Parathyroid adenoma (tissue), 2 donors: ENCODE data around the gene P2RX4.
"Not testable (repeated sequence)": the region's sequence is repeated elsewhere in the genome, so short reads cannot be mapped to it uniquely, and the experiment has no call there.

ENCODE experiments used
- H2AFZ ChIP-seq: fragments of 300-600 bp; sonication (generic); one replicate; pipeline ENCODE4 v1.7.0; 2017; ENCODE audit warnings: antibody characterized with exemption, mild to moderate bottlenecking
- H3K27ac ChIP-seq: fragments of 300-600 bp; sonication (generic); one replicate; pipeline ENCODE4 v1.7.0; 2017
- H3K27me3 ChIP-seq: fragments of 300-600 bp; sonication (generic); one replicate; pipeline ENCODE4 v1.7.0; 2017; ENCODE audit warnings: low read length; ENCODE audit not compliant: control insufficient read depth, insufficient read depth
- H3K36me3 ChIP-seq: fragments of 300-600 bp; sonication (generic); one replicate; pipeline ENCODE4 v1.7.0; 2017; ENCODE audit warnings: low read length; ENCODE audit not compliant: control insufficient read depth, insufficient read depth
- H3K4me1 ChIP-seq: fragments of 300-600 bp; sonication (generic); one replicate; pipeline ENCODE4 v1.7.0; 2017; ENCODE audit warnings: control low read depth
- H3K4me2 ChIP-seq: fragments of 300-600 bp; sonication (generic); one replicate; pipeline ENCODE4 v1.7.0; 2017; ENCODE audit warnings: low read length
- H3K4me3 ChIP-seq: fragments of 300-600 bp; sonication (generic); one replicate; pipeline ENCODE4 v1.7.0; 2017; ENCODE audit warnings: low read depth, low read length
- H3K79me2 ChIP-seq: fragments of 300-600 bp; sonication (generic); one replicate; pipeline ENCODE4 v1.7.0; 2017; ENCODE audit warnings: control low read depth
- H3K9ac ChIP-seq: fragments of 300-600 bp; sonication (generic); one replicate; pipeline ENCODE4 v1.7.0; 2017; ENCODE audit warnings: mild to moderate bottlenecking
- H3K9me3 ChIP-seq: fragments of 300-600 bp; sonication (generic); one replicate; pipeline ENCODE4 v1.7.0; 2017; ENCODE audit warnings: low read length; ENCODE audit not compliant: control insufficient read depth
- CTCF ChIP-seq: fragments of 300-600 bp; sonication (generic); IDR thresholded peaks from one replicate; pipeline ENCODE4 v1.7.0; 2017; ENCODE audit warnings: antibody characterized with exemption, mild to moderate bottlenecking
- donor health status: primary hyperparathyroidism.

Gene P2RX4

GRCh38 chr12:121209624-121210572 lies at the start of gene P2RX4:
TSS of gene P2RX4 (plus strand) at chr12:121210129. CDS start at chr12:121210165, 36 bp downstream.
- Histone ChIP-seq H3K79me2 (no peaks in the 10 kb centered on the region), H2AFZ (peak within 1 kb of the TSS; percentile 98), H3K4me3 (peak within 1 kb of the TSS; percentile 72), H3K4me2 (peak within 1 kb of the TSS; percentile 79), H3K27me3 (no peaks in the 10 kb centered on the region), H3K9me3 (no peaks in the 10 kb centered on the region), H3K9ac (peak within 1 kb of the TSS; percentile 64), H3K4me1 (peaks cover 4% of the 10 kb centered on the region), H3K27ac (peak within 1 kb of the TSS; percentile 82), H3K36me3 (no peaks in the 10 kb centered on the region)
- peak; percentile 30 for TF ChIP-seq CTCF

GRCh38 chr12:121162384-121162783 lies 47.5 kb upstream of the P2RX4 start:
- Histone ChIP-seq H3K79me2 (no peaks in the 10 kb centered on the region), H3K27me3 (no peaks in the 10 kb centered on the region), H3K27ac (no peak overlapping the region), H3K9ac (no peak overlapping the region), H3K36me3 (no peaks in the 10 kb centered on the region), H3K4me2 (no peak overlapping the region), H3K4me1 (no peaks in the 10 kb centered on the region), H3K4me3 (no peak overlapping the region), H3K9me3 (no peaks in the 10 kb centered on the region), H2AFZ (no peak overlapping the region)
- TF ChIP-seq CTCF: no peak

- Histone ChIP-seq H3K36me3 (no peaks in the 10 kb centered on the region), H3K27me3 (no peaks in the 10 kb centered on the region)
Measured at GRCh38 chr12:121162985-121163384, 46.9 kb upstream of the P2RX4 start.

GRCh38 chr12:121164839-121165238 lies 45.1 kb upstream of the P2RX4 start:
- H3K27me3 ChIP-seq, H3K27ac ChIP-seq, H2AFZ ChIP-seq, H3K4me2 ChIP-seq, H3K9ac ChIP-seq, H3K4me1 ChIP-seq, H3K4me3 ChIP-seq, H3K79me2 ChIP-seq, H3K9me3 ChIP-seq, H3K36me3 ChIP-seq: not testable (repeated sequence)

More at GRCh38 chr12:121162985-121163384, 46.9 kb upstream of the P2RX4 start:
- Histone ChIP-seq H3K4me3 (no peak overlapping the region), H2AFZ (no peak overlapping the region), H3K9ac (no peak overlapping the region), H3K79me2 (no peaks in the 10 kb centered on the region), H3K4me2 (no peak overlapping the region), H3K9me3 (no peaks in the 10 kb centered on the region), H3K27ac (no peak overlapping the region), H3K4me1 (no peaks in the 10 kb centered on the region)
- TF ChIP-seq CTCF: no peak

GRCh38 chr12:121165316-121165715 lies 44.6 kb upstream of the P2RX4 start:
- H3K27ac ChIP-seq: no peak overlapping the region
- H3K4me3 ChIP-seq: no peak overlapping the region
- no peaks in the 10 kb centered on the region for H3K27me3 ChIP-seq
- H3K9me3 ChIP-seq: no peaks in the 10 kb centered on the region
- H3K4me1 ChIP-seq: no peaks in the 10 kb centered on the region
- H3K4me2 ChIP-seq: no peak overlapping the region
- no peak overlapping the region for H3K9ac ChIP-seq
- H2AFZ ChIP-seq: no peak overlapping the region
- no peaks in the 10 kb centered on the region for H3K36me3 ChIP-seq
- no peak for TF ChIP-seq CTCF
- no peaks in the 10 kb centered on the region for H3K79me2 ChIP-seq
